Fibroblast of skin of abdomen (primary cell): ENCODE data around the gene LRBA.
"Not testable (repeated sequence)": the region's sequence is repeated elsewhere in the genome, so short reads cannot be mapped to it uniquely, and the experiment has no call there.

Source experiments
- DNase-seq: peaks from one replicate; pipeline ENCODE4 v3.0.0-alpha.2; 2013

Gene LRBA

GRCh38 chr4:150973626-150974251 lies 41.3 kb downstream of the LRBA start:
- DNase-seq, result no peak

GRCh38 chr4:150972592-150972991 lies 42.5 kb downstream of the LRBA start:
- no peak for DNase-seq

DNA sequence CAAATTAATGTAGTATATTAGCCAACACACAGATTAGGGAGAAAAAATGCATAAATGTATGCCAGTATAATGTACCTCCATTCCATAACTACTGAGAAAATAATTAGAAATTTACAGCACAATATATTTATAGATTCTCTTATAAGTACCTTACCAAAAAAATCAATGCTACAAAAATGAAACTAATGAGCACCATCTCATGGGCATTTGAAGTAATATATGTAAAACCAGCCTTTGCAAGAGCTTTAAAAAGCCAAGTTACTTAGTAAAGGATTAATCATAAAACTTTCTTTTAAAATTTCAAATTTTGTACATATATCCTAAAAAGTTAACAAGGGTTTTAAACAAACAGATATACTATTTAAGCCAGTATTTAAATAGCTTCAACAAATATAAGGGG lies 43.2 kb downstream of the LRBA start:
- no peak for DNase-seq

DNA sequence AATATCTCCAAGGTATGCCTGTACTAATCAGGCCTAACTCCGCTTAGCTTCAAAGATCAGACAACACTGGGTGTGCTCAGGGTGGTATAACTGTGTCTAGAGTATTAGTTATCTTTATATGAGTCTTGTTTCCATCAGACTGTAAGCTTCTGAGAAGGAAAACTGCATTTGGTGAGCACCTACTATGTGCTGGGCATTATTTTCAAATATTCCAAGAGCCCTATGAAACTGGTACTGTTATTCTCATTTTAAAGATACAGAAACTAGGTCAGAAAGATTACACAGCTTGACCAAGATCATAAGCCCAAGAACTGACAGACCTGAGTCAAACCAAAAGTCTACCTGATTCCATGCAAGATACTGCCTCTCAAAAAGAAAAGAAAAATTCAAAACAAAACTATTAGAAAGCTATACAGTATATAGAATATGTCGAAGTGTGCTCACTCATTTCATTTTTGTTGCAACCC lies 44.4 kb downstream of the LRBA start:
- no peak for DNase-seq

- DNase-seq, result no peak
Observed at GRCh38 chr4:150964754-150965153, 50.3 kb downstream of the LRBA start.

- not testable (repeated sequence) for DNase-seq
Observed at GRCh38 chr4:150963602-150964345, 51.3 kb downstream of the LRBA start.

DNA sequence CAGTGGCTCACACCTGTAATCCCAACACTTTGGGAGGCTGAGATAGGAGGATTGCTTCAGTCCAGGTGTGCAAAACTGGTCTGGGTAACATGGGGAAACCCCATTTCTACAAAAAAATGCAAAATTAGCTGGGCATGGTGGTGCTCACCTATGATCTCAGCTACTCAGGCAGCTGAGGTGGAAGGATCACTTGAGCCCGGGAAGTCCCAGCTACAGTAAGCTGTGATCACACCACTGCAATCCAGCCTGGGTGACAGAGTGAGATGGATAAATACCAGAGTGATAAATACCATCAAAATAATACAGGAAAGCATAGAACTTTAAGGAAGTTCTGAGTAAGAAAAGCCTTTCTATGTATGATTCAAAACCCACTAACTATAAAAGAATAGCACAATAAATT lies 52.8 kb downstream of the LRBA start:
- DNase-seq, result no peak

DNA sequence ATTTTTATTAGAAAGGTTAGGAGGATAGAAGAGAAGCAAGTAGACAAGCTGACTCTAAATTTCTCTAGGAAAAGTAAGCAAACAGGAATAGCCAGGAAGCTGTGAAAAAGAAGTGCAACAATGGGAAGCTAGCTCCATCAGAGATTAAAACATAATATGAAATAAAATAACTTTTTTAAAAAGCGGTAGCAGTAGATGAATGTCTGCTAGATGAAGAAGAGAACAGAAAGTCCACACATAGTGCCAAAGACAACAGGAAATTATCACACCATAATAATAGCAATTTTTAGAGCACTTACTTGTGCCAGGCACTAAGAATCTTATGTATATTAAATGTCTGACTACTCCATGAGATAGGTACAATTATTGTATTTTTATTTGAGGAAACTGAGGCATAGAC lies 53.5 kb downstream of the LRBA start:
- DNase-seq, result no peak

DNA sequence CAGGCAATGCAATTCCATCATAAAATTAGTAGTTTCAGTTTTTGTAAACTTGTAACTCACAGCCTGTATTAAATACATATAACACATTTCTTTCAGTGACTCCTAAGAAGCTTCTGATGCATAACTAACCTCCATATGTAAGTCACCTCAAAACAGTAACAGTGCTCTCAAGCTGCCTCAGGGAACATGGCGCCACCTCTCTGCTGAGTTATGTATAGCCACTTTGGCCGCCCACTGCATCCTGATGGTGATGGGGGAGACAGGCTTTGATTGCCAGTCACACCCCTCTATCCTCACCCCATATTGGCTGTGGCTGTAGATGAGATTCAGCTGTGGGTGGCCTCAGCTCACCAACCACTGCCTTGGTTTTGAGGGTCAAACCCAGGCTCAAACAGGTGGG lies 54.3 kb downstream of the LRBA start:
- DNase-seq, result no peak

DNA sequence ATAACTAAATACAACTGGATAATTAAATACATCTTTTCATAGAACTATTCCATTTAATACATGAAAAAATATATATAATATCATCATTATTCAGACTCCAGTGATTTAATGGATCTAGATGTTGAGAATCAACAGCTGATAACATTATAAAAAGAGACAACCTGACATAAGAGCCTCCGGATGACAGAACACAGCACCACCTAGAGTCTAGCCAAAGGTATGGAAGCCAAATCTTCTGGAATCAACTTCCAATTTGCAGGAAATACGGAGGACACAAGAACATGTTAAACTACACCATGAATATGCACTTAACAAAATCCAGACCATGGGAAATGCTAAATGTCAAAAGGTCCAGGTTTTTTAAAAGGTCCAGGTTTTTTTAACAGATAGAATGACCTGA lies 55.0 kb downstream of the LRBA start:
- DNase-seq, result peak; percentile 13

DNA sequence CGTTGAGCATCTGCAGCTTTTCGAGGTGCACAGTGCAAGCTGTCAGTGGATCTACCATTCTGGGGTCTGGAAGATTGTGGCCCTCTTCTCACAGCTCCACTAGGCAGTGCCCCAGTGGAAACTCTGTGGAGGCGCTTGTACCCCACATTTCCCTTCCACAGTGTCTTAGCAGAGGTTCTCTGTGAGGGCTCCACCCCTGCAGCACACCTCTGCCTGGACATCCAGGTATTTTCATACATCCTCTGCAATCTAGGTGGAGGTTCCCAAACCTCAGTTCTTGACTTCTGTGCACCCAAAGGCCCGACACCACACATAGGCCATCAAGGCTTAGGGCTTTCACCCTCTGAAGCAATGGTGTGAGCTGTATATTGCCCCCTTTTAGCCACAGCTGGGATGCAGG lies 57.1 kb downstream of the LRBA start:
- DNase-seq, result not testable (repeated sequence)

GRCh38 chr4:150957095-150957494 lies 58.0 kb downstream of the LRBA start:
- DNase-seq, result not testable (repeated sequence)

- not testable (repeated sequence) for DNase-seq
Observed at GRCh38 chr4:150953916-150954315, 61.2 kb downstream of the LRBA start.

GRCh38 chr4:150952167-150952845 lies 62.8 kb downstream of the LRBA start:
- no peak for DNase-seq

- DNase-seq, result no peak
Observed at GRCh38 chr4:150950657-150951288, 64.3 kb downstream of the LRBA start.

- DNase-seq, result no peak
Observed at GRCh38 chr4:150949943-150950342, 65.1 kb downstream of the LRBA start.

- DNase-seq, result no peak
Observed at GRCh38 chr4:150949342-150949741, 65.7 kb downstream of the LRBA start.

- no peak for DNase-seq
Observed at GRCh38 chr4:150948710-150949109, 66.4 kb downstream of the LRBA start.

DNA sequence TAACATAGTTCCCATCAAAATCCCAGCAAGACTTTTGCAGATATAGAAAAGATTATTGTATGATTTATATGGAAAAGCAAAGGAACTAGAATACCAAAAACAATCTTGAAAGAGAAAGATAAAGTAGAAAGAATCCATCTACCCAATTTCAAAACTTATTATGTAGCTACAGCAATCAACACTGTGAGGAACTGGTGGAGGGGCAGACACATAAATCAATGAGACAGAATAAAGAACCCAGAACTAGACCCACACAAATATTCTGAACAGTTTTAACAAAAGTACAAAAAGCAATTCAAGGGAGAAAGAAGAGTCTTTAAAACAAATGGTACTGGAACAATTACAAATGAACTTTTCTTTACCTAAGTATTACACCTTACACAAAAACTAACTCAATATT lies 67.0 kb downstream of the LRBA start:
- DNase-seq, result no peak

DNA sequence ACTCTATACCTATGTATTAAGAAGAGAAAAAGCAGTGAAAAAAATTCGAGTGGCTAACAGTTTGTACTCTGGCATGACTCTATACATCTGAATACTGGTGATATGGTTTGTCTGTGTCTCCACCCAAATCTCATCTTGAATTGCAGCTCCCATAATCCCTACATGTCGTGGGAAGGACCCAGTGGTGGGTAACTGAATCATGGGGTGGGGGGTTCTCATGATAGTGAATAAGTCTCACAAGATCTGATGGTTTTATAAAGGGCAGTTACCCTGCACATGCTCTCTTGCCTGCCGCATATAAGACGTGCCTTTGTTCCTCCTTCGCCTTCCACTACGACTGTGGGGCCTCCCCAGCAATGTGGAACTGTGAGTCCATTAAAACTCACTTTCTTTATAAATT lies 70.4 kb downstream of the LRBA start:
- no peak for DNase-seq

- DNase-seq, result no peak
Observed at GRCh38 chr4:150943818-150944217, 71.3 kb downstream of the LRBA start.

DNA sequence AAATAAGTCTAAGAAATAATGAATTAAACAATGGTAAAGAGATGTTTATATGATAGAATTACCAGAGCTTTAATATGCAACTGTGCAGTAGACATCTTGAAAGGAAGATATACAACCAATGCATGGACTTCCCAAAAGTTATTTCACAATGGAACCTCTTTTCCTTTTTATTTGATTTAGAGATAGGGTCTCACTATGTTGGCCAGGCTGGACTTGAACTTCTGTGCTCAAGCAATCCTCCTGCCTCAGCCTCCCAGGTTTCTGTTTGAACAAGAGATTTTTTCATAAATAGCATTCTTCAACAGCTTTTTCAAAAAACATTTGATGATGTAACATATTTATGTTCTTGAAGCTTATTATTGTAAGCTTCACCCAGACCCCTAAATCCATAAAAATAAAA lies 72.0 kb downstream of the LRBA start:
- DNase-seq, result no peak

DNA sequence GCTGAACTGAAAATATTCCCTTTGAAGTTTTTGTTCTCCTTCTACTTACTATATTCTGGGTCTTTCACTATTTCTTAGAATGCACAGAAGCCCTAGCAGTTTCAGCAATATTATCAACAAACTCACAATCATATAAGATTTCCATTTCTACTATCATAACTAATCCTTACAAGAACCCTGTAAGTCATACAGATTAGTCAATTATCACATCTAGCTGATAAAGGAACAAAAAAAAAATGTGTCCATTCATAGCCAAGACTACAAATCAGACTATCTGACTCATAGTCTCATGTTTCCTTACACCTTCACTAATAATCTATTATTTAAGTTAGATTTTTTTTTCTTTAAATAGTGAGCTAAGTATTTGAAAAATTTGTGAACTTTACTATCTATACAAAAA lies 72.5 kb downstream of the LRBA start:
- DNase-seq, result no peak
